Stimulated activated CD4-positive, alpha-beta T cell treated with anti-CD3 and anti-CD28 coated beads, Interleukin-4, amount 100 ng/mL, for 1 hour (primary cell): ENCODE data around the gene CNTNAP2.
"Not testable (repeated sequence)": the region's sequence is repeated elsewhere in the genome, so short reads cannot be mapped to it uniquely, and the experiment has no call there.

Experiments used
- DNase-seq: peaks from one replicate; pipeline ENCODE4 v3.0.0-alpha.2; 2020

Gene CNTNAP2

DNA sequence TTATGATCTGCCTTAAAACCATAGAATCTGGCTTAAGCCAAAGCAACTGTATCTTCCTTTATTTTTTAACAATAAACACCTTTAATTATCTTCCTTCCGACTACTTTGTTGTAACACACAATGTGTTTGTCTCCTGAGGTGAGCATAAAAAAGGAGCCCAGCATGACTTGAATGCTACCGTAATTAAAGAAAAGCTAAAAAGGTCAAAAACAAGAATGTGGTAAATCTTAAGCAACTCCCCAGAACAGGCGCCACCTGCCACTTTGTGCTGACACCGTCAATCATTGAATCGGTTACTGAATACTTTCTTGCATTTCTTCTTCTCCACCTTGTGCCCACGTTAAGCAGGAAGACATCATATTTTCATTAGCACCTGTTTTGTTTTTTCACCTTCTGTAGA, 1904.1 kb downstream of the CNTNAP2 start:
- DNase-seq, result no peak

DNA sequence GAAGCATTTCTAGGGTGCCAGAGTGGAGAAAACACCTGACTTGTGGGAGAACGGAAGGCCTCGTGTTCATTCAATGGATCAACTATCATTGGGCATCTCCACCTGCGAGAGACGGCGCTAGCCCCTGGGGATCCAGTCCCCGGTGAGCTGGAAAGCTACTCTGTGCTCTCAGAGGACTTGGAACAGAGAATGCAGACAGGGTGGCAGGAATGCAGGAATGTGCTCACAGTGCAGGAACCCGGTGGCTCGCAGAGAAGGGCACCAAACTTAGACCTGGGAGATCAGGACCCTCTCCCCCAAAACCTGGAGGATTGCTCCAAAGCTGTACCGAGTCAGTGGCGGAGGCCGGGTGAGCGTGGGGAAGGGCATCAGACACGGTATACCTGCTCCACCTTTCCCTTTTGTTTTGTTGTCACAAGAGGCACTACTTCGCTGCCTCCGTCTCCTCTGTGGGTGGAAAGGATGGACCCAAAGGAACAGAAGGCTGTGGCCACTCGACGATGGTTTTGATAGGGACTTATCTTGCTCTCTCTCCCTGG, 1905.0 kb downstream of the CNTNAP2 start:
- DNase-seq, result no peak

DNA sequence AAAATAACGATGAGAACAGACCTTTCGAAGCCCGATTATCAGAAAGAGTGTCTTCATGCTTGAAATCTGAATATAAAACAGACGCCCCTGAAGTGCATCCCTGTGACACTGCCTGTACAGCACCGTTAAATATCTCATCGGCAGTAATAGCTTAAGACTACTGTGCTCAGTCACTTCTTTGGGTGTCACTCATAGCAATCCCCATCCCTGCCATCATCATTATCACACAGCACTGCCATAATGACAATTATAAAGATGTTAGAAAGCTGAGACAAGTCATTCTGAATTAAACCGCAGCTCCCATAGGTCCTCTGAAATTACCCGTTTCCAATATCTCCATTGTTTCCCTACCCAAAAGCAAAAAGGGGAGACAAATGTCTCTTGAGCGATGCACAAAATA, 1906.2 kb downstream of the CNTNAP2 start:
- DNase-seq, result no peak

DNA sequence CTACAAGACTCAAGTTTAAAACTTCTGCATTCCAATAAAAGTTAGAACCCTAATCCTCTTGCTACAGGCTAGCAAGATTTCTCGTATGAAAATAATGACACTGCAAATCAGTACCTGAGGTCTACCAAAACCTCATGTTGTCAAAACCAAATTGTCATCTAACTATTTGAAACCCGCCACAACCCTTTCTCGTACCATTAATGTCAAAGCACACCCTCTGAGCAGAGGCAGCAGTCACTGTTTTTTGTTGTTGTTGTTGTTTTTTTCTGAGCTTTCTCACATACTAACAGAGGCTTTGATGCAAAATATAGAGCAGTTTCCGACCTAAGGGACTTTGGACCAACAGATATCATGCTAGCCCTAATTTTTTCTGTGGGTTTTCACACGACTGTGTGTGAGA, 1910.1 kb downstream of the CNTNAP2 start:
- no peak for DNase-seq

DNA sequence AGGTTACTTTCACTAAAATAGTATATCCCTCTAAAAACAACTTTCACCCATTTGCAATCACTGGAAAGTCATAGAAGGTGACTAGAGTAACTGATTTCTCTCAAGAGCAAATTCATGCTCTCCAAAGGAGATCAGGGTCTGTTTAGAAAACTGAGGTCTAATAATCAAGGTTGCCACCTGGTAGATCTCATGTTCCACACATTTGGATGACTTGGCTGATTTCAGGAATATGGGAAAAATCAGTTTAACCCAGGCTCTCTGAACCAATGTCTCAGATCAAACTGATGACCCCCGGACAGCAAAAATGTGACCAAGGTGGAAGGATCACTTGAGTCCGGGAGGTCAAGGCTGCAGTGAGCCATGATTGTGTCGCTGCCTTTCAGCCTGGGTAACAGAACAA, 1911.6 kb downstream of the CNTNAP2 start:
- DNase-seq, result no peak

DNA sequence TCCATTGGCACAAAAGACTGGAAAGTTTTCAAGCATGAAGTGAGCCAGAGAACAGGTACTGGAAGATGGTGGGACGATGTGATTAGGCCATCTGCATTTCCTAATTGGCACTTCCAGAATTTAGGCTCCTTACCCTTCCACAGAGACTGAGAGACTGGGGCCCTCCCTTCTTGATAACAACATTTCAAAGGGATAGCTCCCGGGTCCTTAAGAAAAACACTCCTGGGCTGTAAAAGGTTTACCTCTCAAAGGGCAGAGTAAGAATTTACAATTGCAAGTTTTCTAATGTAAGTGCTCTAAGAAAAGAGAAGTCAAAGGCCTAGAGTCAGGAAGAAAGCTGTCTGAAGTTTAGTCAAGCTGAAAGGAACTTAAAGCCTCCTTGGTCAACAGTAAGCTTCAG, 1914.4 kb downstream of the CNTNAP2 start:
- DNase-seq, result no peak

DNA sequence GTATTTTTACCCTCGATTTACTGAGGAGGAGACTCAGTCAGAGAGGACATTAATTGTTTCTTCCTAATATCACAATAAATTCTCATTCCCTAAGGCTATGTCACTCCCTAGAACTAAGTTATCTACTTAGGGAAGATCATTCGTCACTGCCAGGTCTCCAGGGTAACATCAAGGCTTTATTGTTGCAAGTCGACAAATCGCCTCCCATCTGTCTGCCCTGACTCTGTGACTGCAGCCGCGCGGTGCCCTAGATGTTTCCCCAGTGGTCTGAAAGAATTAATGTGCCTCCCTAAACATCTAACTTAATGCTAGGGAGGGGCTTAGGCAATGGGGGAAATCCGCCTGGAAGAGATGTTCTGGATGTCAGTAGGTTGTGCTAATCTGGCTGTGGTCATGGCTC, 1915.2 kb downstream of the CNTNAP2 start:
- no peak for DNase-seq

DNA sequence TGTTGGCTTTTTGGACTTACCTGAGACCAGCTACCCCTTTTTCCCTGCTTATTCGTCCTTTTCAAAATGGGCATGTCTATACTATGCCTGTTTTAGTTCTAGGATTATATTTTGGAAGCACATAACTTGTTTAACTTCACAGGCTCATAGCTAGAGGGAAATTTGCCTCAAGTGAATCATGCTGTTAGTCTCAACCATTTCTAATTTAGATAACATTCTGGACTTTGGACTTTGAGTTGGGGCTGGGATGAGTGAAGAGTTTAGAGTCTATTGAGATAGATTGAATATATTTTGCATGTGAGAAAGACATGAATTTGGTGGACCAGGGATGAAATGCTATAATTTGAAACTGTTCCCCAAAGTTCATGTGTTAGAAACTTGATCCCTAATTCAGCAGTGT, 1919.3 kb downstream of the CNTNAP2 start:
- no peak for DNase-seq

DNA sequence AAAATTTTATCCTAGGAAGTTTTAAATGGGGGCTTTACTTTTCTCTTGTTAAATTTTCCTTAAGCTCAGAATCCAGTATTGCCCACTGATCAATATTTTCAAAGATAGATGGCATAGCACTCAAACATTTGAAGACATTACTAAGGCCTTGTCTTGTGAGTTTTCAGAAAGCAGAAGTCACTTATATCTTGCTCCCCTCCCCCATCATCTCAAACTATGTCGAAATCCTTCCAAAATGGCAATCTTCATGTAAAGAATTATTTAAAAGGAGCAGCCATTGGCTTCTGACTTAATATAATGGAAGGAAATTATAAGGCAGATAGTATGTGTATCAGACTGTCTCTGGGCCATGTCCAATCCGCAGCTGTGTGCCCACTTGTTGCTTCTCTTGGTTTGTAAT, 1920.4 kb downstream of the CNTNAP2 start:
- no peak for DNase-seq

DNA sequence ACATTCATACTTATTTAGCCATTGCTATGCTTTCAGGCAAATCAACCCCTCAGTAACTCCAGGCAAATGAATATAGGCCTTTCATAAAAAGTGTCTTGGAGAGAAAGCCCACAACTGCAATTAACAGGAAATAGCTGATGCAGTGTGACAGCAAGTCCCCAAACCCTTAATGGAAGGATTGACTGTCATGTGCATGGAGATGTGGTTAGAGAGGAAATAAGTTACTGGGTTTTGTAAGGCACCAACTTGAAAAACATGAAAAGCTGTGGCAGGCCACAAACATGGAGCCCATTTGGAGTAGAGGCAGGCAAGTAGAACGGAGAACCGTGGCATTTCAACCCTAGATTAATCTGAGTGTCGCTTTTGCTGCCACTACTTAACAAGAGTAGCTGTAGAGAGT, 1924.6 kb downstream of the CNTNAP2 start:
- DNase-seq, result no peak

DNA sequence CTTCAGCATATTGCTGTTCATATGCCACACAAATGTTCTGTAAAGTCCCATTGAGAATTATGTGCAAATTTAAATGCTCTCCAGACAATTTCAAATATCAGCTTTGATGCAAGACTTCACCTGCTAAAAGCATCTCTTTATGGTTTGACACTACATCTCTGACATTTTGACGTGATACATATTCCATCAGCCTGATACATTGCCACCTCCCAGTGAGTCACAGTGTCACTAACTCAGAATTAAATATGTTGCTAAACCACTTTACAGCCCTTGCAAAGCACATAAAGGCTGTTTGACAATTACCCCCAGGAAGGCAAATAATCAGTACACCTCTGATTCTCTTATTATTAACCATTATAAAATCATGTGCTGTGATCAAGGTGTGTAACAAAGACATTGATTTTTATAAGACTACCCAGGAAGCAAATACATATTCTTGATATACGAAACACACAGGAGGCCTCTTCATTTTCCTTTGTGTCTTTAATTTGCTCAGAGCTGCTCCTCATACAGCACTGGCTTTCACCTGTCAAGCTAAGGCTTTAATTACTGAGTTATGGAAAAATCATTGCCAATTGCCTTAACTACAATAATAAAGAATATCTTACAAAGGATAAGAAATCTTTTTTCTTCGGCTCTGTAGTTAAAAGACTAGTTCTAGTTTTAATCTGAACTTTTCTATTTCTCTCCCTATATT, 1926.5 kb downstream of the CNTNAP2 start:
- DNase-seq, result no peak

DNA sequence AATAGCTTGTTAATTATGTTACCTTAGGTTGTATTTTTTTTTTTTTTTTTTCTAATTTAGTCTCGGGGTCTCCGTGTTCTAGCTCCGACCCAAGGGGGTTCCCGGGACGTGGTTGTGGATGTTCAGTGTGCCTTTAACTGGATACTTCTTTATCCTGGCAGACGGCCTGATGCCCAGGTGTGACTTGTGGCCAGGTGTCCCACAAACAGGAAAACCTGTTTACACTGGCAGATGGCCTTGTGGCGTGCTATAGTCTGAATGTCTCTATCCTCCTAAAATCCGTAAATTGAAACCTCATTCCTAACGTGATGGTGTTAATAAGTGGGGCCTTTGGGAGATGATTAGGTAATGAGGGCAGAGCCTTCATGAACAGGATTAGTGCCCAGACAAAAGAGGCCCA, 1927.6 kb downstream of the CNTNAP2 start:
- no peak for DNase-seq

DNA sequence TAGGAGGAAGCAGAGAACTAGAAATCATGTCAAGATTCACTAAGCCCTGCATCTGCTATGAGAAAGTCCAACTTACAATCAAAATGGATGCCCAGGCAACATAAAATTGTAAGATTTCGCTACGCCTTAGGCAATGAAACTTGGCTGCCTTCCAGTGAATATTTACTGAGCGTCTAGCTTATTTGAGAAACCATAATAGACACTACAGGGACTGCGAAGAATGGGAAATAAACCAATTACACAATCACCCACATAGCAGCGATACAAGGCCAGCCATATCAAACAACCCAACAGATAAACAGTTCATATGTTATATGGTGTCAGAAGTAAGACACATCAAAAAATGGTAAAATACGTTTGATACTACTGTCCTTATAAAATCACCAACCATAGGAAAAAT, 1928.9 kb downstream of the CNTNAP2 start:
- DNase-seq, result no peak

DNA sequence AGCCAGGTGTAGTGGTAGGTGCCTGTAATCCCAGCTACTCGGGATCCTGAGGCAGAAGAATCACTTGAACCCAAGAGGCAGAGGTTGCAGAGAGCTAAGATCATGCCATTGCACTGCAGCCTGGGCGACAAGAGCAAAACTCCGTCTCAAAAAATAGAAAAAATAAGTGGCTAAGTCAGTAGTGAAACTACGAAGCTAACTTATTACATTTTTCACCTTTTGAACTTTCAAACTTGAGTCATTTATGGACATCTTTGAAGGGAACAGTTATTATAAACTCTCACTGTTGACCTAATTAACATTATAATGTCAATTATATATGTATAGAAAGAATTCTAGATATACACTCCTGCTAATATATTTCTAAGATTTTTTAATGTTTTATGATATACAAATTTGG, 1932.5 kb downstream of the CNTNAP2 start:
- DNase-seq, result no peak

DNA sequence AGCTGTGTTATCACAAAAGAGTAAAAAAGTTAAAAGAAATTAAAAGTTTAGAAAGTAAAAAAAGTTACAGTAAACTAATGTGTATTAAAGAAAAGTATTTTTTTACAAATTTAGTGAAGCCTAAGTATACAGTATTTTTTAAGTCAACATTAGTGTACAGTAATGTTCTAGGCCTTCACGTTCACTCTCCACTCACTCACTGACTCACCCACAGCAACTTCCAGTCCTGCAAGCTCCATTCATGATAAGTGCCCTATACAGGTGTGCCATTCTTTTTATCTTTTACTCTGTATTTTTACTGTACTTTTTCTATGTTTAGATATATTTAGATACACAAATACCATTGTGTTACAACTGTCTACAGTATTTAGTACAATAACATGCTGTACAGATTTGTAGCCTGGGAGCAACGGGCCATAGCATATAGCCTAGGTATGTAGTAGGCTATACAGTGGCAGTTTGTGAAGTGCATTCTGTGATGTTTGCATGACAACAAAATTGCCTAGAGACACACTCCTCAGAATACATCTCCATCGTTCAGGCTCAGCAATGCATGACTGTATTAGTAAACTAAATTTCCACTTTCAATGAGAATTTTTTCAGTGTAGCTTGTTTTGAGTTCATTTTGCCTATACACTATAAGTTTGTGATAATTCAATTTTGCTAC, 1934.0 kb downstream of the CNTNAP2 start:
- no peak for DNase-seq

DNA sequence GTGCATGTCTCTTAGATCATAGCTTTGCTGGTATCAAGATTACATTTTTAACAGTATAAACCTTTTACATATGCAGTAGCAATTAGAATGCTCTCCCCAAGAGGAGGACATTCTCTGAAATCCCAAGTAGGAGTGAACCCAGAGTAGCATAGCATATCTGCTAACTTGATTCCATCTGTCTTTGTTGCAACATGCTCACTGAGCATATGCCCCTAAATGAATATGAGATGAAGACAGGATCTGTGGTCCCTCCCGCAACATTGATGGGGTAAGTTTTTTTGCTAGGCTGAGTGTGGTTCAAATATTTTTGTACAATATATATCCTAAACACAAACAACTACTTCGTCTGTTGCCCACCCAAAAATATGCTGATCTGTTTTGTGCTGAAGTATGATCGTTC, 1939.8 kb downstream of the CNTNAP2 start:
- DNase-seq, result no peak

DNA sequence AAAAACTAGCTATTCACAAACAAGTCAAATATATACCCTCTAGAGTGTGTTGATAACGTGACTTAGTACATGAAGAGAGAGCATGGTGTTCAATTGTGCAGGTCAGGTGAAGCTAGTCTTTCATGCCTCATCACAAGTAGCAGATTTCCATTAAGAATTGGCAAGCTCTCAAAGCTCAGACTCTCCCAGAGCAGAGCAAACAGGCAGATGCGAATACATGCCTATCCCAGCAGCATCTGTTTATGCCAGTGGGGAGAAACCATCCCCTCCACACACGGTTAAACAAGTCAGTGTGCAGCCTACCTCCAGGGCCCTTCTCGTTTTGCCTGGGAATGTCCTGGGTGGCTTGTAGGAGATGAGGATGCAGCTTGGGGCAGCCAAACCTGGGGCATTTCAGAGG, 1941.5 kb downstream of the CNTNAP2 start:
- no peak for DNase-seq

DNA sequence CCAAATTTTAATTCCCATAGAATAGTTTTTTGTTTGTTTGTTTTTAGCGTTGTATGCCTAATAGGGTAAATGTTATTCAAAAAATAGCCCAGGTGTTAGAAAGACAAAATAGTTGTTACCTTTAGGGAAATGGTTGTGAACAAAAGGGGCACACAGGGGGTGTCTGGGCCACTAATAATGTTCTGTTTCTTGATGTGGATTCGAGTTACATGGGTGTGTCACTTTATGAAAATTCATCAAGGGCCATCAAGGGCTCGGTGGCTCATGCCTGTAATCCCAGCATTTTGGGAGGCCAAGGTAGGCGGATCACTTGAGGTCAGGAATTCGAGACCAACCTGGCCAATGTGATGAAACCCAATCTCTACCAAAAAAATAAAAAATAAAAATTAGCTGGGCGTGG, 1942.2 kb downstream of the CNTNAP2 start:
- no peak for DNase-seq

DNA sequence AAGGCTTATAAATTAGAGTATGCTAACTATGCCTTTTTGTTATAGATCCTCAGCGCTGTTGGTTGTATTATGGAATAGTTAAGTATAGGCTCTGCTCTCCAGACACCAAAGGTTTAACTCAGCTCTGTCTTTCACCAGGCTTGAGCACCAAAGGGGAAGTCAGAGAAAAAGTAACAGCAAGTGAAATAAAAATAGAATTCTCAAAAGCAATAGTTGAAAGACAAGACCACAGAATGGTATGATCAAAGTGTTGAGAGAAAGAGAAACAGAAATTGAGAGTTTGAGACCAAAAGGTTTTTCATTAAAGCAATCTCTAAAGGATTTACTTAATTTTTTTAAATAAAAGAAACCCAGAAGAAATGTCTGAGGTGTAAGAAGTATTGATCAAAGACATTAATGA, 1944.1 kb downstream of the CNTNAP2 start:
- DNase-seq, result no peak

DNA sequence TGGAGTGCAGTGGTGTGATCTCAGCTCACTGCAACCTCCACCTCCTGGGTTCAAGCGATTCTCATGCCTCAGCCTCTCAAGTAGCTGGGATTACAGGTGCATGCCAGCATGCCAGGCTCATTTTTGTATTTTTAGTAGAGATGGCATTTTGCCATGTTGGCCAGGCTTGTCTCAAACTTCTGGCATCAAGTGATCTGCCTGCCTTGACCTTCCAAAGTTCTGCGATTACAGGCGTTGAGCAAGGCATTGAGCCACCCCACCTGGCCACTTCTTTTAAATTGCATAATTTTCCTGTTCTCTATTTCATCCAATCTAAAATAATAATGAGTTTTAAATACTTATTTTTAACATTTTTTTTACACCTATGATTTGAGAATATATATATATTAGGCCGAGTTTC, 1961.5 kb downstream of the CNTNAP2 start:
- DNase-seq, result not testable (repeated sequence)

DNA sequence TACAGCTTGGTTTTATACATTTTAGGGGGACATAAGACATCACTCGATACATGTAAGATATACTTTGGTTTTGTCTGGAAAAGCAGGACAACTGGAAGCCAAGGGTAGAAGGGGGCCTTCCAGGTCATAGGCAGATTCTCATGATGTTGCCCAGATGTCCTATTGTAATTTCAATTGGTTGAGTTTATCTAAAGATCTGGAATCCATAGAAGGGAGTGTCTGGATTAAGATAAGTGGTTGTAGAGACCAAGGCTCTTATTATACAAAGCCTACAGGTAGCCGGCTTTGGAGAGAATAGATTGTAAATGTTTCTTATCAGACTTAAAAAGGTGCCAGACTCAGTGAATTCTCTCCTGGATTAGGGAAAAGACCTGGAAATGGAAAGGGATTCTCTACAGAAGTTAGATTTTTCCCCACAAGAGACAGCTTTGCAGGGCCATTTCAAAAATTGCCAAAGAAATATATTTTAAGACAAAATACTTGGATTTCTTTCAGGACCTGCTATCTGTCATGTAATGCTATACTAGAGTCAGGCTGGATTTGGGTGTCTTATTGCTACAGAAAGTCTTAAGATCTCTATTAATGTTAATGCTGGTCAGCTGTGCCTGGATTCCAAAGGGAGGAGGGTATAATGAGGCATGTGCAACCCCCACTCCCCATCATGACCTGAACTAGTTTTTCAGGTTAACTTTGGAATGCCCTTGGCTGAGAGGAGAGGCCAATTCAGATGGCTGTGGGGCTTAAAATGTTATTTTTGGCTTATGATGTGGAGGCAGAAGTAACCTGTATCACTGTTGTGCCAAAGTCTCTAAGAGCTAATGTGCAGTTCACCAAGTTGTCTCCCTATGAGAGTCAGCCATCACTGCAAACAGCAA, 1962.8 kb downstream of the CNTNAP2 start:
- DNase-seq, result no peak

DNA sequence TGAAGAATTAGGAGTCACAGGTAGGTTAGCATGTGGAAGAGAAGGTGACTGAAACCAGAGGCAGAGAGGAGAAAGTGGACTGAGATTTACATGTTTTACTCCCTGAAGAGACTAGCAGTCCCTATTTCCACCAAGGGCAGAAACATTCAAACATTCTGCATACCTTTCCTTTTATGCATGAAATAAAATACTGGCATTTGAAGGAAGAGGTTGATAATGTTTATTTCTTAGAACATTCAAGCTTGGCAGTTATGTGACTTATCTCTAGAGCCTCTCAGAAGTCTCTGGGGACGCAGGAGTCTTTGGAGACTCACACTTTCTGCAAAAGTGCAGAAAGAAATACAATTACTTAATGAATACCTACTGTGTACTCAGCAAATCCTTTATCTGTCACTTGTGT, 1966.8 kb downstream of the CNTNAP2 start:
- no peak for DNase-seq

DNA sequence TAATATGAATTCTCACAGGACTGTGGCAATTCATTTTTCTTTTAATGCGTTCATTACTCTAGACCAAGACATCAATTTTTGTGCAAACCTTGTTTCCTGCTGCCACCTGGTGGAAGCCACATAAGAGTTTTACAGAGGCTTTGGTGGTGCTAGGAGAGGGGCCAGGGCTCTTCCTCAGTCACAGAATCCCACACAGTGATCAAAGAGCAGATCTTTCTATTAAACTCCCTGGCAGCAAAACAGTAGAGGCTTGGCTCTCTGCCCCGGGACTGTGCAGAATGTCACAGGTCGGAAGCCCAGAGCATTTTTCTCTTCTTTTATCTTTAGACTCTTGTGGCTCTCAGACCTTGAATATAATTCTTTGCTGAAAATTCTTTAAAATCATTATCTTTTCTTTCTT, 1967.5 kb downstream of the CNTNAP2 start:
- DNase-seq, result no peak

DNA sequence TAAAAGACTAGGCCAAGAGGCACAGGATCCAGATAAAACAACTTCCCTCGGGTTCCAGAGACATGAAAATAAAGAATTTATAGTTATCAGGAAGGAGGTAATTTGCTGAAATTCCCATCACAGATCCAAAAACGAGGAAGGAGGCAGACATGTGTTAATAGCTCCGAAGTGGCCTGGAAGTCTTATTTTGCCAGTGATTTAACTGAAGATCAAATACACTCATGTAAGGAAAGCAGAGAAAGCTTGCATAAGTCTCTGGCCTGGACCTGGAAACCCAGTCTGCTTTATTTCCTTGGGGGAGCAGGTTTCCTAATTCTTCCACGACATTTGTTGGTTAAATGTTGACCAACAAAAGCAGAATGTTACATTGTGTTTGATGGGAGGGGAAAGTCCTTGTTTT, 1975.3 kb downstream of the CNTNAP2 start:
- DNase-seq, result no peak
